ENCODE data around the gene PEX11B.

- TF ChIP-seq CTCF (IDR thresholded peaks at IDR 0.05; ENCODE audit: low read length) (no peak), EZH2phosphoT487 (IDR thresholded peaks at IDR 0.05; ENCODE audit: low read length) (no peak)
Observed at GRCh38 chr1:145908653-145909052, 9.9 kb downstream of the PEX11B start.

Measured in MM.1S (cell line).